OCI-LY7 (cell line): ENCODE data around the gene NXPH2. TPM values are rescaled to one million over a fixed set of nuclear protein-coding genes. Genes with fewer than 3 reads are reported as not detected.

Source experiments
- BruUV-seq: library from RNA; stranded (reverse); fragments of 400-500 nt; replicated peaks from 2 replicates; lab custom pipeline; 2021; lab: Mats Ljungman, UMichigan
- CTCF ChIA-PET: fragments of 300-600 bp; sonication (Branson Sonifier 250); formaldehyde crosslinking; loops from one replicate; lab custom pipeline; 2022; ENCODE audit warnings: antibody characterized with exemption; ENCODE audit not compliant: unreplicated experiment; lab: Charles Lee
- POLR2A ChIA-PET: fragments of 300-600 bp; sonication (Branson Sonifier 250); formaldehyde crosslinking; loops from one replicate; lab custom pipeline; 2022; ENCODE audit warnings: antibody characterized with exemption; lab: Charles Lee
- DNase-seq: peaks from one replicate; pipeline ENCODE4 v3.0.0-alpha.2; 2015; ENCODE audit warnings: low spot score
- H2AFZ ChIP-seq: fragments of 200-600 bp; sonication (generic), shearing (Covaris generic); 2 replicates; pipeline ENCODE4 v1.6.1; 2014; ENCODE audit warnings: mild to moderate bottlenecking, antibody characterized with exemption, low read length, moderate library complexity
- H3K27ac ChIP-seq: fragments of 200-600 bp; sonication (generic); 2 replicates; pipeline ENCODE4 v1.5.1; 2014; ENCODE audit warnings: mixed run types, low read depth, mild to moderate bottlenecking, moderate library complexity, low read length, inconsistent platforms; ENCODE audit not compliant: poor library complexity, severe bottlenecking
- H3K36me3 ChIP-seq: fragments of 200-600 bp; sonication (generic); 2 replicates; pipeline ENCODE4 v1.6.1; 2014; ENCODE audit warnings: mild to moderate bottlenecking, antibody characterized with exemption, low read length, moderate library complexity, mixed read lengths; ENCODE audit not compliant: insufficient read depth
- H3K4me1 ChIP-seq: fragments of 200-600 bp; sonication (generic); 2 replicates; pipeline ENCODE4 v1.5.1; 2014; ENCODE audit warnings: mild to moderate bottlenecking, low read length; ENCODE audit not compliant: insufficient read depth, poor library complexity, severe bottlenecking
- H3K4me2 ChIP-seq: fragments of 200-600 bp; sonication (generic); 2 replicates; pipeline ENCODE4 v1.6.1; 2014; ENCODE audit warnings: mild to moderate bottlenecking, low read length
- H3K4me3 ChIP-seq: fragments of 200-600 bp; sonication (generic); 2 replicates; pipeline ENCODE4 v1.5.1; 2014; ENCODE audit warnings: mild to moderate bottlenecking, low read depth, low read length; ENCODE audit not compliant: poor library complexity, severe bottlenecking
- H3K79me2 ChIP-seq: fragments of 200-600 bp; sonication (generic); 2 replicates; pipeline ENCODE4 v1.6.1; 2016; ENCODE audit warnings: low read depth, mild to moderate bottlenecking, low read length, moderate library complexity, mixed read lengths; ENCODE audit not compliant: insufficient read depth
- H3K9me2 ChIP-seq: fragments of 200-600 bp; sonication (generic); 2 replicates; pipeline ENCODE4 v1.6.1; 2016; ENCODE audit warnings: mild to moderate bottlenecking, low read length, mixed read lengths; ENCODE audit not compliant: insufficient read depth
- H3K9me3 ChIP-seq: fragments of 200-600 bp; sonication (generic); 2 replicates; pipeline ENCODE4 v1.6.1; 2014; ENCODE audit warnings: mild to moderate bottlenecking, mixed run types, low read length, mixed read lengths
- H4K20me1 ChIP-seq: fragments of 200-600 bp; sonication (generic); 2 replicates; pipeline ENCODE4 v1.6.1; 2014; ENCODE audit warnings: mild to moderate bottlenecking, antibody characterized with exemption, low read length, moderate library complexity, mixed read lengths; ENCODE audit not compliant: insufficient read depth
- EZH2phosphoT487 ChIP-seq: fragments of 200-600 bp; sonication (generic); IDR thresholded peaks from 2 replicates; pipeline ENCODE4 v1.6.1; 2018; ENCODE audit warnings: low read depth, borderline replicate concordance, mild to moderate bottlenecking, mixed run types, antibody characterized with exemption, low read length, moderate library complexity, mixed read lengths
- intact Hi-C: fragments of 100-400 bp; cut with micrococcal nuclease; formaldehyde crosslinking; loops from one replicate; pipeline ENCODE4 v1.10.0; 2022; ENCODE audit not compliant: unreplicated experiment
- total RNA-seq, 2 experiments: library from RNA; depleted of rRNA in 1 of 2; stranded (reverse); fragments of >200 nt in 1 of 2; shearing (Covaris generic) in 1 of 2; gene quantifications; 2 replicates each; pipeline ENCODE4 v1.2.3, GENCODE V29; 2014 to 2022
- TF ChIP-seq, protein P1 (sequence below): fragments of 200-600 bp; sonication (generic); conservative IDR thresholded peaks from 2 replicates; pipeline ENCODE4 v1.5.1; 2014; ENCODE audit warnings: mild to moderate bottlenecking, antibody characterized with exemption, low read length, moderate library complexity, mixed read lengths

The NXPH2 gene
- total RNA-seq, 2 experiments from 2014 or later = not detected

DNA sequence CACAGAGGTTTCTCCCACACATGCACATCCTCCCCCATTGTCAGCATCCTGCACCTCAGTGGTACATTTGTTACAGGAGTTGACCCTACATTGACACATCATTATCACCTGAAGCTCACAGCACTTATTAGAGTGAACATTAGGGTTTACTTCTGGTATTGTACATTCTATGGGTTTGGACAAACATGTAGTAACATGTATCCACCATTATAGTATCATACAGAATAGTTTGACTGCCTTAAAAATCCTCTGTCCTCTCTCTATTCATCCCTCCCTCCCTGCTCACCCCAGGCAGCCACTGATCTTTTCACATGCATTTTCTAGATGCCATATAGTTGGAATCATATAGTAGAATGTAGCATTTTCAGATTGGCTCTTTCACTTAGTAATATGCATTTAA is 53.5 kb downstream of the NXPH2 start:
- no peaks in the 10 kb centered on the region for H4K20me1 ChIP-seq
- H3K27ac ChIP-seq = no peak overlapping the region
- H3K79me2 ChIP-seq = no peaks in the 10 kb centered on the region
- DNase-seq = no peak
- CTCF ChIA-PET = no interaction called here
- BruUV-seq = no TSS peak
- H3K4me1 ChIP-seq = no peaks in the 10 kb centered on the region
- H3K4me2 ChIP-seq = no peak overlapping the region
- intact Hi-C loops = no loop called here
- no peak overlapping the region for H2AFZ ChIP-seq
- H3K9me2 ChIP-seq = no peaks in the 10 kb centered on the region
- POLR2A ChIA-PET = no interaction called here
- H3K9me3 ChIP-seq = no peaks in the 10 kb centered on the region
- H3K4me3 ChIP-seq = no peak overlapping the region
- no peaks in the 10 kb centered on the region for H3K36me3 ChIP-seq
- TF ChIP-seq EZH2phosphoT487 = no peak
- TF ChIP-seq, protein P1, sequence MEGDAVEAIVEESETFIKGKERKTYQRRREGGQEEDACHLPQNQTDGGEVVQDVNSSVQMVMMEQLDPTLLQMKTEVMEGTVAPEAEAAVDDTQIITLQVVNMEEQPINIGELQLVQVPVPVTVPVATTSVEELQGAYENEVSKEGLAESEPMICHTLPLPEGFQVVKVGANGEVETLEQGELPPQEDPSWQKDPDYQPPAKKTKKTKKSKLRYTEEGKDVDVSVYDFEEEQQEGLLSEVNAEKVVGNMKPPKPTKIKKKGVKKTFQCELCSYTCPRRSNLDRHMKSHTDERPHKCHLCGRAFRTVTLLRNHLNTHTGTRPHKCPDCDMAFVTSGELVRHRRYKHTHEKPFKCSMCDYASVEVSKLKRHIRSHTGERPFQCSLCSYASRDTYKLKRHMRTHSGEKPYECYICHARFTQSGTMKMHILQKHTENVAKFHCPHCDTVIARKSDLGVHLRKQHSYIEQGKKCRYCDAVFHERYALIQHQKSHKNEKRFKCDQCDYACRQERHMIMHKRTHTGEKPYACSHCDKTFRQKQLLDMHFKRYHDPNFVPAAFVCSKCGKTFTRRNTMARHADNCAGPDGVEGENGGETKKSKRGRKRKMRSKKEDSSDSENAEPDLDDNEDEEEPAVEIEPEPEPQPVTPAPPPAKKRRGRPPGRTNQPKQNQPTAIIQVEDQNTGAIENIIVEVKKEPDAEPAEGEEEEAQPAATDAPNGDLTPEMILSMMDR = no peak

DNA sequence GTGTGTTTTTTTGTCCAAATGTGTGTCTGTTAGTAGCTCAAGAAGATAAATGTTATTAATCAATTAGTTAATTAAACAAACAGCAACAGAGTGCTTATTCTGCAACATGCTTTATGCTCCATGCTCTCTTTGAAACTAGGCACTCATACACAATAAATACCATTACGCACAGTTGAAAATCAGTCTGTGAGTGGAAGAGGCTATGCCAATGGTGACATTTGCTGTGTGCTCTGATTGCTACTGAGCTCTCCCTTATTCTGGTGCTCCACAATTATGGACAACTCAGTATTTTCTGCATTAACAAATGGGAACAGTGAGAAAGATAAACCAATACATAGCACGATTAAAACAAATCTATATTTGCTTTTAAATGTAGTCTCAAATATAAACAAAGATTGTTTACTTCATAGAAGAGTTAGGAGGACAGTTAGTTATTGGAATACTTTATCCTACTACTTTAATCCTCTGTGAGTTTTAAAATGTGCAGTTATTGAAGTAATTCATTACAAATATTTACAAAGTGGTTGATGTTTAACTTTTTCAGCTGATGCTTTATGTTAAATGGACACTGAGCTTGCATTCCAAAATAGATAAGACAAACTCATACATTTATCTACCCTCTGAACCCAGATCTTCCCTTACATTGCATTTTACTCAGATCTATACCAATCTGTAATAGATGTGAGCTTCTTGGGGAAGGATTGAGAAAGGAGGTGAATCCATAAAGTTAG is 55.3 kb downstream of the NXPH2 start:
- Histone ChIP-seq H3K9me2 (no peaks in the 10 kb centered on the region), H3K4me1 (no peaks in the 10 kb centered on the region), H3K9me3 (no peaks in the 10 kb centered on the region), H3K79me2 (no peaks in the 10 kb centered on the region), H3K4me3 (no peak overlapping the region), H3K4me2 (no peak overlapping the region), H4K20me1 (no peaks in the 10 kb centered on the region), H2AFZ (no peak overlapping the region), H3K27ac (no peak overlapping the region), H3K36me3 (no peaks in the 10 kb centered on the region)
- DNase-seq = no peak
- TF ChIP-seq EZH2phosphoT487 = no peak
- TF ChIP-seq, protein P1 = no peak
- intact Hi-C loops = no loop called here
- CTCF ChIA-PET = no interaction called here
- POLR2A ChIA-PET = interaction anchor here (0.7 kb wide), 1 partner anchor 180 kb away, joined by 3 read pairs; no protein-coding TSS in a partner anchor
- BruUV-seq = no TSS peak

DNA sequence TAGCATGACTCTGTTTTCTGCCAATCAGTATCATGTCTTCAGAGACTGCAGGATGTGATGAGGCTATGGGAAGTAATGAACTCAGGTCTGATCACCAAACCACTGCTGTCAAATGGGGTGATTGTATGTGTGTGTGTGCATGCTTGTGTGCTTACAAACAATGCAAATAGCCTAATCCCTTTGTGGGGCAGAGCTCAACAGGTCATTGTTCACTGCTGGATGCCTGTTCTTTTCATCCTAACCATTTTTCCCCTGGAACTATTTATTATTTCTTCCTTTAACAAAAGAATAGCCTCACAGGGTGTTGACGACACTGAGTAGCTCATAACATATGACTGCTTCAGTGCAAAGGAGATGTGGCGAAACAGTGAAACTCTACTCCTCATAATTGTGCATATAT is 55.9 kb downstream of the NXPH2 start:
- no peaks in the 10 kb centered on the region for H3K9me3 ChIP-seq
- DNase-seq = no peak
- no peaks in the 10 kb centered on the region for H3K4me1 ChIP-seq
- BruUV-seq = no TSS peak
- no peak overlapping the region for H3K4me2 ChIP-seq
- CTCF ChIA-PET = no interaction called here
- H3K9me2 ChIP-seq = no peaks in the 10 kb centered on the region
- TF ChIP-seq EZH2phosphoT487 = no peak
- H2AFZ ChIP-seq = no peak overlapping the region
- intact Hi-C loops = no loop called here
- POLR2A ChIA-PET = interaction anchor here (0.7 kb wide), 1 partner anchor 179 kb away, joined by 3 read pairs; no protein-coding TSS in a partner anchor
- no peaks in the 10 kb centered on the region for H4K20me1 ChIP-seq
- H3K79me2 ChIP-seq = no peaks in the 10 kb centered on the region
- no peak overlapping the region for H3K27ac ChIP-seq
- H3K36me3 ChIP-seq = no peaks in the 10 kb centered on the region
- no peak overlapping the region for H3K4me3 ChIP-seq
